MV-4-11 (cell line): ENCODE results near the gene TRMT10B.
"Not testable (repeated sequence)": the region's sequence is repeated elsewhere in the genome, so short reads cannot be mapped to it uniquely, and the experiment has no call there.

Source experiments
- DNase-seq: peaks from one replicate; lab custom pipeline; 2025; lab: John Stamatoyannopoulos, UW

Gene TRMT10B

GRCh38 chr9:37801287-37801850 lies 47.8 kb downstream of the TRMT10B start:
- no peak for DNase-seq

GRCh38 chr9:37801959-37802711 lies 48.5 kb downstream of the TRMT10B start:
- no peak for DNase-seq

GRCh38 chr9:37806271-37806670 lies 52.7 kb downstream of the TRMT10B start:
- no peak for DNase-seq

- DNase-seq, result not testable (repeated sequence)
Observed at GRCh38 chr9:37809676-37810075, 56.1 kb downstream of the TRMT10B start.

- no peak for DNase-seq
Observed at GRCh38 chr9:37811906-37812476, 58.4 kb downstream of the TRMT10B start.

GRCh38 chr9:37812773-37813379 lies 59.3 kb downstream of the TRMT10B start:
- no peak for DNase-seq

- no peak for DNase-seq
Observed at GRCh38 chr9:37818849-37819248, 65.2 kb downstream of the TRMT10B start.

- DNase-seq, result no peak
Observed at GRCh38 chr9:37820142-37820541, 66.5 kb downstream of the TRMT10B start.

GRCh38 chr9:37825174-37825573 lies 71.6 kb downstream of the TRMT10B start:
- DNase-seq, result not testable (repeated sequence)

- DNase-seq, result no peak
Observed at GRCh38 chr9:37827483-37828165, 74.0 kb downstream of the TRMT10B start.
